Astrocyte (in vitro differentiated cells and primary cell): ENCODE results near the gene ABHD17A.
"Not testable (repeated sequence)": the region's sequence is repeated elsewhere in the genome, so short reads cannot be mapped to it uniquely, and the experiment has no call there.

Experiments
- EZH2 ChIP-seq: IDR thresholded peaks from 2 replicates; pipeline ENCODE4 v1.6.1; 2012; ENCODE audit warnings: mild to moderate bottlenecking, low read length, inconsistent platforms; ENCODE audit not compliant: insufficient read depth
- TF ChIP-seq, protein P1 (sequence below): IDR thresholded peaks from 2 replicates; pipeline ENCODE4 v1.5.1; 2011; ENCODE audit warnings: low read depth, mild to moderate bottlenecking, inconsistent platforms, low read length, moderate library complexity; ENCODE audit not compliant: insufficient read depth

DNA sequence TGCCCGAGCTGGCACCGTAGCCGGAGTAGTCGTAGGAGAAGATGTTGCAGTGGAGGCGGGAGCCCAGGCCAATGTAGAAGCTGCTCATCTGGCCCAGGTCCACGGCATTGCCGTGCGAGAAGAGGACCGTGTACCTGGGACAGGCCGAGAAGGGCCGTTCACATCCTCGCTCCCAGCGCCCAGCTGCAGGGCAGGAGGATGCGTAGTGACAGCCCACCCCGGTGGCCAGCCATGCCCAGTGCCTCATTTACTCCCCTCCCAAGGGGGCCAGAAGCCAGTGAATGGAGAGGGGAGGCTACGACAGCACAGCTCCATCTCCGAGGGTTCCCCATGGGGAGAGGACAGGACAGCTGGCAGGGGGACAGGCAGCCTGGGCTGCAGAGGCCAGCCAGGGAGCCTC, 5.3 kb downstream of the ABHD17A start:
- TF ChIP-seq, protein P1, sequence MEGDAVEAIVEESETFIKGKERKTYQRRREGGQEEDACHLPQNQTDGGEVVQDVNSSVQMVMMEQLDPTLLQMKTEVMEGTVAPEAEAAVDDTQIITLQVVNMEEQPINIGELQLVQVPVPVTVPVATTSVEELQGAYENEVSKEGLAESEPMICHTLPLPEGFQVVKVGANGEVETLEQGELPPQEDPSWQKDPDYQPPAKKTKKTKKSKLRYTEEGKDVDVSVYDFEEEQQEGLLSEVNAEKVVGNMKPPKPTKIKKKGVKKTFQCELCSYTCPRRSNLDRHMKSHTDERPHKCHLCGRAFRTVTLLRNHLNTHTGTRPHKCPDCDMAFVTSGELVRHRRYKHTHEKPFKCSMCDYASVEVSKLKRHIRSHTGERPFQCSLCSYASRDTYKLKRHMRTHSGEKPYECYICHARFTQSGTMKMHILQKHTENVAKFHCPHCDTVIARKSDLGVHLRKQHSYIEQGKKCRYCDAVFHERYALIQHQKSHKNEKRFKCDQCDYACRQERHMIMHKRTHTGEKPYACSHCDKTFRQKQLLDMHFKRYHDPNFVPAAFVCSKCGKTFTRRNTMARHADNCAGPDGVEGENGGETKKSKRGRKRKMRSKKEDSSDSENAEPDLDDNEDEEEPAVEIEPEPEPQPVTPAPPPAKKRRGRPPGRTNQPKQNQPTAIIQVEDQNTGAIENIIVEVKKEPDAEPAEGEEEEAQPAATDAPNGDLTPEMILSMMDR = not testable (repeated sequence)
- not testable (repeated sequence) for TF ChIP-seq EZH2
